Endothelial cell of umbilical vein (primary cell): ENCODE data around the gene RPS6KA1. TPM values are rescaled to one million over a fixed set of nuclear protein-coding genes. Genes with fewer than 3 reads are reported as not detected.

ENCODE experiments used
- BruUV-seq: library from RNA; stranded (reverse); fragments of 400-500 nt; replicated peaks from 2 replicates; lab custom pipeline; 2021; lab: Mats Ljungman, UMichigan
- CTCF ChIA-PET: fragments of 300-600, 350-600 bp; sonication (Branson Sonifier 250); formaldehyde crosslinking; loops from one replicate; lab custom pipeline; 2021; ENCODE audit warnings: antibody characterized with exemption, inconsistent platforms; lab: Charles Lee
- POLR2A ChIA-PET: fragments of 300-600, 350-600 bp; sonication (Branson Sonifier 250); formaldehyde crosslinking; loops from one replicate; lab custom pipeline; 2021; ENCODE audit warnings: antibody characterized with exemption, inconsistent platforms; lab: Charles Lee
- DNase-seq: peaks from one replicate; pipeline ENCODE4 v3.0.0-alpha.2; 2011; ENCODE audit warnings: low read depth, low spot score
- FAIRE-seq: peaks from 2 replicates; lab custom pipeline; 2011; peaks lifted over from hg19 to GRCh38; lab: Jason Lieb, UNC
- H2AFZ ChIP-seq: 2 replicates; pipeline ENCODE4 v1.6.0; 2012; ENCODE audit warnings: low read depth, low read length, control low read depth, inconsistent platforms
- H3K27ac ChIP-seq: 2 replicates; pipeline ENCODE4 v1.5.1; 2011; ENCODE audit warnings: low read depth, mild to moderate bottlenecking, control low read depth, low read length, moderate library complexity; ENCODE audit not compliant: insufficient read depth
- H3K27me3 ChIP-seq, 2 experiments: 2 replicates each; pipeline versions ENCODE4 v1.6.0 to v1.6.1; 2011; ENCODE audit warnings: low read length in 2 of 2, mixed read lengths in 1 of 2; ENCODE audit not compliant: control insufficient read depth in 2 of 2, insufficient read depth in 2 of 2
- H3K36me3 ChIP-seq, 2 experiments: 2 replicates in 1 of 2; 3 replicates in 1 of 2; pipeline ENCODE4 v1.5.1; 2011; ENCODE audit warnings: low read length in 2 of 2, mild to moderate bottlenecking in 1 of 2, moderate library complexity in 1 of 2; ENCODE audit not compliant: control insufficient read depth in 2 of 2, insufficient read depth in 2 of 2; ENCODE audit errors: extremely low read depth in 1 of 2
- H3K4me1 ChIP-seq: 3 replicates; pipeline ENCODE4 v1.5.1; 2011; ENCODE audit warnings: mild to moderate bottlenecking, low read length; ENCODE audit not compliant: control insufficient read depth, insufficient read depth; ENCODE audit errors: extremely low read depth
- H3K4me2 ChIP-seq: 2 replicates; pipeline ENCODE4 v1.6.1; 2011; ENCODE audit warnings: low read length, control low read depth, mixed read lengths; ENCODE audit not compliant: insufficient read depth
- H3K4me3 ChIP-seq, 3 experiments: fragments of 200-600 bp in 1 of 3; sonication (generic), shearing (Covaris generic) in 1 of 3; replicated peaks in 1 of 3; 2 replicates each; pipeline ENCODE4 v1.5.1; 2011 to 2016; ENCODE audit warnings: control low read depth in 3 of 3, low read length in 3 of 3, mild to moderate bottlenecking in 2 of 3, inconsistent platforms in 1 of 3, low read depth in 1 of 3, moderate library complexity in 1 of 3; ENCODE audit not compliant: insufficient read depth in 1 of 3
- H3K79me2 ChIP-seq: 2 replicates; pipeline ENCODE4 v1.6.0; 2012; ENCODE audit warnings: low read length, inconsistent platforms; ENCODE audit not compliant: control insufficient read depth, insufficient read depth
- H3K9ac ChIP-seq: replicated peaks from 2 replicates; pipeline ENCODE3; 2011; ENCODE audit warnings: low read length, control low read depth; ENCODE audit not compliant: insufficient read depth; ENCODE audit errors: extremely low read depth
- H3K9me1 ChIP-seq: replicated peaks from 3 replicates; pipeline ENCODE4 v1.6.0; 2011; ENCODE audit warnings: mild to moderate bottlenecking, low read length; ENCODE audit not compliant: control insufficient read depth, insufficient read depth; ENCODE audit errors: extremely low read depth
- H3K9me3 ChIP-seq: replicated peaks from 2 replicates; pipeline ENCODE4 v1.5.1; 2012; ENCODE audit warnings: low read length, inconsistent platforms; ENCODE audit not compliant: control insufficient read depth, insufficient read depth
- H4K20me1 ChIP-seq: replicated peaks from 2 replicates; pipeline ENCODE3; 2011; ENCODE audit warnings: mild to moderate bottlenecking, low read length; ENCODE audit not compliant: control insufficient read depth, insufficient read depth; ENCODE audit errors: extremely low read depth
- EZH2 ChIP-seq: IDR thresholded peaks from 2 replicates; pipeline ENCODE4 v1.6.1; 2012; ENCODE audit warnings: borderline replicate concordance, low read depth, mild to moderate bottlenecking, moderate library complexity, low read length, inconsistent platforms; ENCODE audit not compliant: severe bottlenecking
- FOS ChIP-seq: IDR thresholded peaks from 2 replicates; pipeline ENCODE4 v1.6.1; 2011; ENCODE audit warnings: mild to moderate bottlenecking, low read length, moderate library complexity, borderline replicate concordance; ENCODE audit not compliant: insufficient read depth
- GATA2 ChIP-seq: IDR thresholded peaks from 2 replicates; pipeline ENCODE4 v1.7.0; 2011; ENCODE audit warnings: low read depth, mild to moderate bottlenecking, moderate library complexity, mixed read lengths, low read length; ENCODE audit not compliant: insufficient read length, insufficient read depth
- JUN ChIP-seq: IDR thresholded peaks from 2 replicates; pipeline ENCODE4 v1.6.1; 2011; ENCODE audit warnings: borderline replicate concordance, low read depth; ENCODE audit not compliant: insufficient read length, insufficient read depth
- MYC ChIP-seq: IDR thresholded peaks from one replicate; pipeline ENCODE4 v1.6.1; 2011; ENCODE audit warnings: mild to moderate bottlenecking, low read depth, low read length
- POLR2A ChIP-seq: IDR thresholded peaks from 2 replicates; pipeline ENCODE4 v1.6.1; 2012; ENCODE audit warnings: low read depth, mild to moderate bottlenecking, control low read depth, low read length
- POLR2AphosphoS5 ChIP-seq: IDR thresholded peaks from 2 replicates; pipeline ENCODE4 v1.6.1; 2012; ENCODE audit warnings: low read depth, mild to moderate bottlenecking, control low read depth, low read length, moderate library complexity; ENCODE audit not compliant: insufficient read depth
- dilution Hi-C: fragments of 300-500 bp; cut with MboI; formaldehyde crosslinking; loops from one replicate; pipeline ENCODE4 v1.15.0; 2019; ENCODE audit warnings: low sequenced_read_pairs; ENCODE audit not compliant: extremely low pct_ligation_motif_present
- intact Hi-C: fragments of 100-400 bp; cut with micrococcal nuclease; formaldehyde crosslinking; loops from one replicate; pipeline ENCODE4 v1.10.0; 2022
- polyA plus RNA-seq, 4 experiments: library from polyadenylated mRNA; depleted of rRNA in 3 of 4; stranded (reverse) in 3 of 4; unstranded in 1 of 4; fragments of >200 nt; gene quantifications; 2 replicates each; pipeline versions ENCODE4 v1.2.1 to v1.2.3, GENCODE V29; 2011 to 2012; ENCODE audit warnings: missing spikeins in 1 of 4
- total RNA-seq: library from RNA; stranded (reverse); gene quantifications from 2 replicates; pipeline ENCODE4 v1.2.3, GENCODE V29; 2021
- TF ChIP-seq, protein P1 (sequence below): IDR thresholded peaks from 2 replicates; pipeline ENCODE4 v1.6.1; 2011; ENCODE audit not compliant: insufficient read depth, insufficient read length
- TF ChIP-seq, protein P2 (sequence below), 2 donors: IDR thresholded peaks; 1 replicate in 1 of 2; 2 replicates in 1 of 2; pipeline ENCODE4 v1.5.1; 2011; ENCODE audit warnings: low read length in 2 of 2, mild to moderate bottlenecking in 2 of 2, moderate library complexity in 2 of 2, control low read depth in 1 of 2, inconsistent platforms in 1 of 2, low read depth in 1 of 2; ENCODE audit not compliant: insufficient read depth in 1 of 2; ENCODE audit errors: extremely low read depth in 1 of 2

RPS6KA1 gene
- total and polyA plus RNA-seq, 2 donors (not counting 3 experiments of a cell fraction or from before 2014, with no cell fraction given): 6.7 to 15.5 TPM

DNA sequence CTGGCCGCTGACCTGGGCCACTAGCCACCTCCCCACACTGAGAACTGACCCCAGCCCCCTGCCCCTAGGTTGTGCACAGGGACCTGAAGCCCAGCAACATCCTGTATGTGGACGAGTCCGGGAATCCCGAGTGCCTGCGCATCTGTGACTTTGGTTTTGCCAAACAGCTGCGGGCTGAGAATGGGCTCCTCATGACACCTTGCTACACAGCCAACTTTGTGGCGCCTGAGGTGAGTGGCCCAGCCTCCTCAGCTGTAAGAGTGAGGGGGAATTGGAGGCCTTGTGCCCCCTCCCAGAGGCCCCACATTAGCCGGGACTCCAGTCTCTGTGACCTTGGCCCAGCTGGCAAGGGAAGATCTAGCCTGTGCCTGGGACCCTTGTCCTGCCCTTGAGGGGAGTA, 41.8 kb downstream of the RPS6KA1 start:
- no peaks in the 10 kb centered on the region for H3K4me1 ChIP-seq
- intact Hi-C loops (no loop called here), dilution Hi-C loops (no loop called here)
- H3K27ac ChIP-seq: no peak overlapping the region
- H2AFZ ChIP-seq: no peak overlapping the region
- no peak overlapping the region for H3K4me2 ChIP-seq
- H3K79me2 ChIP-seq: no peaks in the 10 kb centered on the region
- no peaks in the 10 kb centered on the region for H4K20me1 ChIP-seq
- no peak for DNase-seq
- H3K4me3 ChIP-seq: no peak overlapping the region
- no peaks in the 10 kb centered on the region for H3K27me3 ChIP-seq
- no peaks in the 10 kb centered on the region for H3K9me1 ChIP-seq
- H3K9ac ChIP-seq: no peak overlapping the region
- no peaks in the 10 kb centered on the region for H3K36me3 ChIP-seq
- ChIA-PET POLR2A (no interaction called here), CTCF (no interaction called here)
- TF ChIP-seq GATA2: no peak
- no peak for TF ChIP-seq JUN
- TF ChIP-seq, protein P1, sequence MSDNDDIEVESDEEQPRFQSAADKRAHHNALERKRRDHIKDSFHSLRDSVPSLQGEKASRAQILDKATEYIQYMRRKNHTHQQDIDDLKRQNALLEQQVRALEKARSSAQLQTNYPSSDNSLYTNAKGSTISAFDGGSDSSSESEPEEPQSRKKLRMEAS: no peak
- no peak for TF ChIP-seq EZH2
- TF ChIP-seq, protein P2, sequence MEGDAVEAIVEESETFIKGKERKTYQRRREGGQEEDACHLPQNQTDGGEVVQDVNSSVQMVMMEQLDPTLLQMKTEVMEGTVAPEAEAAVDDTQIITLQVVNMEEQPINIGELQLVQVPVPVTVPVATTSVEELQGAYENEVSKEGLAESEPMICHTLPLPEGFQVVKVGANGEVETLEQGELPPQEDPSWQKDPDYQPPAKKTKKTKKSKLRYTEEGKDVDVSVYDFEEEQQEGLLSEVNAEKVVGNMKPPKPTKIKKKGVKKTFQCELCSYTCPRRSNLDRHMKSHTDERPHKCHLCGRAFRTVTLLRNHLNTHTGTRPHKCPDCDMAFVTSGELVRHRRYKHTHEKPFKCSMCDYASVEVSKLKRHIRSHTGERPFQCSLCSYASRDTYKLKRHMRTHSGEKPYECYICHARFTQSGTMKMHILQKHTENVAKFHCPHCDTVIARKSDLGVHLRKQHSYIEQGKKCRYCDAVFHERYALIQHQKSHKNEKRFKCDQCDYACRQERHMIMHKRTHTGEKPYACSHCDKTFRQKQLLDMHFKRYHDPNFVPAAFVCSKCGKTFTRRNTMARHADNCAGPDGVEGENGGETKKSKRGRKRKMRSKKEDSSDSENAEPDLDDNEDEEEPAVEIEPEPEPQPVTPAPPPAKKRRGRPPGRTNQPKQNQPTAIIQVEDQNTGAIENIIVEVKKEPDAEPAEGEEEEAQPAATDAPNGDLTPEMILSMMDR (IDR thresholded peaks at IDR 0.05; ENCODE audit: extremely low read depth in 1 of 2, insufficient read depth in 1 of 2, low read depth in 1 of 2, low read length in 2 of 2): no peak
- no peak for TF ChIP-seq FOS
- no peak for TF ChIP-seq MYC
- no peak for TF ChIP-seq POLR2AphosphoS5
- TF ChIP-seq POLR2A: no peak
- no TSS peak for BruUV-seq
- FAIRE-seq: no peak
- H3K9me3 ChIP-seq: no peaks in the 10 kb centered on the region
